ENCODE measurements around the gene NUDT14. TPM values are rescaled to one million over a fixed set of nuclear protein-coding genes. Genes with fewer than 3 reads are reported as not detected.

Gene NUDT14
- total RNA-seq: 10 to 100 TPM in 2 of 4 donors, 1 to 10 TPM in 2; 8.0 to 20.2 (median 13.2) TPM

- no peak for TF ChIP-seq CTCF (IDR thresholded peaks at IDR 0.05; ENCODE audit: low read depth)
Observed at GRCh38 chr14:105180592-105181548, at the start of gene NUDT14. NUDT14 (minus strand) TSS chr14:105181312; CDS start chr14:105181209, 103 bp downstream.

- TF ChIP-seq CTCF (IDR thresholded peaks at IDR 0.05; ENCODE audit: low read depth): no peak
Observed at GRCh38 chr14:105229099-105229655, 48.1 kb upstream of the NUDT14 start.

GRCh38 chr14:105228562-105228961 lies 47.5 kb upstream of the NUDT14 start:
- TF ChIP-seq CTCF (IDR thresholded peaks at IDR 0.05; ENCODE audit: low read depth): no peak

DNA sequence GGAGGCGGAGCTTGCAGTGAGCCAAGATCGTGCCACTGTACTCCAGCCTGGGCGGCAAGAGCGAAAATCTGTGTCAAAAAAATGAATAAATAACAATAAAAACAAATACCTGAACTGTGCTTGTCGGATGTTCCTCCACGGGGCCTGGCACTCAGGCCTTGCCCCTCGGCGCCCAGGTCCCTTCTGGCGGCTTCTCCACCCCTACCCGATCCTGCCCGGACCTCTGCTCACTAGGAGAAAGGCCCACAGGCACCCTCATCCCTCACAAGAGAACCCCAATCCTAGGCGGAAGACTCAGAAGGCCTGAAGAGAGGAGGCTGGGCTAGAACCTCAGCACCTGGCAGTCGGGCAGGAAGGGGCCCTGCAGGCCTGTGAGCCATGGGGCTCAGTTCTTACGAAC lies 46.2 kb upstream of the NUDT14 start:
- no peak for TF ChIP-seq CTCF (IDR thresholded peaks at IDR 0.05; ENCODE audit: low read depth)

DNA sequence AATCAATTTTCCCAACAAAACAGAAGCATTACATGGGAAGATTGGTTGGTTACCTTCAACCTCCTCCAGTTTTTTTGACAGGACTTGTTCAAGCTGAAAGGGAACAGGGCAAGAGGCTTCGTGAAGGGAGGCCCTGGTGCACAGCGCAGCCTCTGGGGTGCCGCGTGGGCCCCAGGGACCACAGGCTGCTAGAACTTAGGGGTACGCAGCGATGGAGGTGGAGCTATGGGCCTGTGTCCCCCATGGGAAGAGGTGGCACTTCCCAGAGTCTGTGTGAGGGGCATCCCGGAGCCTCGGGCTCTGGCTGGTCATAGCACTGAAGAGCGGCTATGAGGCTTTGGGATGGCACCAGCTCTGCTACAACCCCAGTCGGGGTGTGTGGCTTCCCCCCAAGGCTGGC lies 45.1 kb upstream of the NUDT14 start:
- no peak for TF ChIP-seq CTCF (IDR thresholded peaks at IDR 0.05; ENCODE audit: low read depth)

- TF ChIP-seq CTCF (IDR thresholded peaks at IDR 0.05; ENCODE audit: low read depth): no peak
Observed at GRCh38 chr14:105224845-105225570, 43.9 kb upstream of the NUDT14 start.
